GM19467 (cell line): ENCODE results near the gene PPFIA4.

Experiments
- ATAC-seq: cut with Tn5 transposase; IDR thresholded peaks from one replicate; pipeline ENCODE4 v1.9.1; 2021; ENCODE audit warnings: mild to moderate bottlenecking, moderate library complexity; ENCODE audit not compliant: unreplicated experiment

The PPFIA4 gene

GRCh38 chr1:203098445-203098844, 72.2 kb downstream of the PPFIA4 start:
- no peak for ATAC-seq

GRCh38 chr1:203098914-203099520, 72.7 kb downstream of the PPFIA4 start:
- no peak for ATAC-seq

GRCh38 chr1:203099805-203100515, 73.7 kb downstream of the PPFIA4 start:
- ATAC-seq: no peak

GRCh38 chr1:203100516-203100869, 74.2 kb downstream of the PPFIA4 start:
- ATAC-seq: no peak

- no peak for ATAC-seq
These were observed 75.7 kb downstream of the PPFIA4 start for GRCh38 chr1:203101813-203102634.

GRCh38 chr1:203103216-203103615, 76.9 kb downstream of the PPFIA4 start:
- ATAC-seq: no peak

- no peak for ATAC-seq
These were observed 77.7 kb downstream of the PPFIA4 start for GRCh38 chr1:203103829-203104495.

- ATAC-seq: no peak
These were observed 78.6 kb downstream of the PPFIA4 start for GRCh38 chr1:203104789-203105390.

GRCh38 chr1:203112475-203112874, 86.2 kb downstream of the PPFIA4 start:
- ATAC-seq: no peak

GRCh38 chr1:203113308-203113707, 87.0 kb downstream of the PPFIA4 start:
- no peak for ATAC-seq

- ATAC-seq: no peak
These were observed 87.9 kb downstream of the PPFIA4 start for GRCh38 chr1:203114202-203114601.

- ATAC-seq: no peak
These were observed 90.0 kb downstream of the PPFIA4 start for GRCh38 chr1:203116091-203116820.

GRCh38 chr1:203117611-203118575, 91.6 kb downstream of the PPFIA4 start:
- ATAC-seq: no peak

GRCh38 chr1:203120325-203121153, 94.2 kb downstream of the PPFIA4 start:
- ATAC-seq: no peak

- no peak for ATAC-seq
These were observed 95.1 kb downstream of the PPFIA4 start for GRCh38 chr1:203121186-203122015.

- no peak for ATAC-seq
These were observed 95.9 kb downstream of the PPFIA4 start for GRCh38 chr1:203122159-203122558.

- ATAC-seq: no peak
These were observed 97.7 kb downstream of the PPFIA4 start for GRCh38 chr1:203124011-203124410.
